Measurements from ENCODE around the gene STAT1.

STAT1 gene

GRCh38 chr2:190959911-190960788 is 53.8 kb downstream of the STAT1 start:
- H3K27ac ChIP-seq (ENCODE audit: low read length): no peak overlapping the region
- no peaks in the 10 kb centered on the region for H3K27me3 ChIP-seq (ENCODE audit: low read depth, low read length)
- H3K4me2 ChIP-seq (ENCODE audit: low read length): no peak overlapping the region
- H3K4me1 ChIP-seq (ENCODE audit: low read length): no peaks in the 10 kb centered on the region; the same call in 1 of the 2 replicates
- H3K4me3 ChIP-seq (ENCODE audit: low read length): no peak overlapping the region
- no peak overlapping the region for H2AFZ ChIP-seq (ENCODE audit: low read depth, low read length)
- no peak for TF ChIP-seq EZH2phosphoT487 (IDR thresholded peaks at IDR 0.05; ENCODE audit: low read depth)
- H3K9ac ChIP-seq (ENCODE audit: low read length): no peak overlapping the region
- no peaks in the 10 kb centered on the region for H4K20me1 ChIP-seq (ENCODE audit: insufficient read depth, low read length)
- peaks cover 34% of the 10 kb centered on the region for H3K36me3 ChIP-seq (replicated peaks; ENCODE audit: low read depth, low read length)
- H3K79me2 ChIP-seq (ENCODE audit: low read length): no peaks in the 10 kb centered on the region
- no peaks in the 10 kb centered on the region for H3K9me3 ChIP-seq (ENCODE audit: insufficient read depth, low read length)

- peaks cover 4% of the 10 kb centered on the region for H3K36me3 ChIP-seq (replicated peaks; ENCODE audit: low read depth, low read length)
- H4K20me1 ChIP-seq (ENCODE audit: insufficient read depth, low read length): no peaks in the 10 kb centered on the region
- no peaks in the 10 kb centered on the region for H3K27me3 ChIP-seq (ENCODE audit: low read depth, low read length)
- no peak overlapping the region for H3K4me2 ChIP-seq (ENCODE audit: low read length)
- H3K79me2 ChIP-seq (ENCODE audit: low read length): no peaks in the 10 kb centered on the region
- TF ChIP-seq CTCF (IDR thresholded peaks at IDR 0.05; ENCODE audit: low read depth, low read length): no peak
- no peak for TF ChIP-seq EZH2phosphoT487 (IDR thresholded peaks at IDR 0.05; ENCODE audit: low read depth)
- H3K4me3 ChIP-seq (ENCODE audit: low read length): no peak overlapping the region
- H2AFZ ChIP-seq (ENCODE audit: low read depth, low read length): no peak overlapping the region
- H3K27ac ChIP-seq (ENCODE audit: low read length): no peak overlapping the region
- H3K9me3 ChIP-seq (ENCODE audit: insufficient read depth, low read length): no peaks in the 10 kb centered on the region
- peaks cover 2% of the 10 kb centered on the region for H3K4me1 ChIP-seq (ENCODE audit: low read length)
- H3K9ac ChIP-seq (ENCODE audit: low read length): no peak overlapping the region
Observed at GRCh38 chr2:190953257-190953656, 60.7 kb downstream of the STAT1 start.

GRCh38 chr2:190950566-190950991 is 63.4 kb downstream of the STAT1 start:
- Histone ChIP-seq H2AFZ (ENCODE audit: low read depth, low read length) (no peak overlapping the region), H4K20me1 (ENCODE audit: insufficient read depth, low read length) (0 out of 2 replicates have a peak, but pooled peaks cover 7% of the 10 kb centered on the region), H3K9me3 (ENCODE audit: insufficient read depth, low read length) (no peaks in the 10 kb centered on the region), H3K27ac (ENCODE audit: low read length) (no peak overlapping the region), H3K79me2 (ENCODE audit: low read length) (no peaks in the 10 kb centered on the region), H3K4me2 (ENCODE audit: low read length) (no peak overlapping the region), H3K9ac (ENCODE audit: low read length) (no peak overlapping the region), H3K4me3 (ENCODE audit: low read length) (no peak overlapping the region), H3K27me3 (ENCODE audit: low read depth, low read length) (no peaks in the 10 kb centered on the region), H3K36me3 (replicated peaks; ENCODE audit: low read depth, low read length) (peaks cover 4% of the 10 kb centered on the region), H3K4me1 (ENCODE audit: low read length) (peaks cover 24% of the 10 kb centered on the region)
- TF ChIP-seq EZH2phosphoT487 (IDR thresholded peaks at IDR 0.05; ENCODE audit: low read depth) (no peak), CTCF (IDR thresholded peaks at IDR 0.05; ENCODE audit: low read depth, low read length) (no peak)

- no peaks in the 10 kb centered on the region for H3K36me3 ChIP-seq (replicated peaks; ENCODE audit: low read depth, low read length)
- TF ChIP-seq CTCF (IDR thresholded peaks at IDR 0.05; ENCODE audit: low read depth, low read length) (no peak), EZH2phosphoT487 (IDR thresholded peaks at IDR 0.05; ENCODE audit: low read depth) (no peak)
- no peak overlapping the region for H3K9ac ChIP-seq (ENCODE audit: low read length)
- peaks cover 24% of the 10 kb centered on the region for H3K4me1 ChIP-seq (ENCODE audit: low read length)
- no peak overlapping the region for H3K4me3 ChIP-seq (ENCODE audit: low read length)
- H4K20me1 ChIP-seq (ENCODE audit: insufficient read depth, low read length): 0 out of 2 replicates have a peak, but pooled peaks cover 7% of the 10 kb centered on the region
- H3K79me2 ChIP-seq (ENCODE audit: low read length): no peaks in the 10 kb centered on the region
- H3K27me3 ChIP-seq (ENCODE audit: low read depth, low read length): no peaks in the 10 kb centered on the region
- no peak overlapping the region for H2AFZ ChIP-seq (ENCODE audit: low read depth, low read length)
- no peak overlapping the region for H3K27ac ChIP-seq (ENCODE audit: low read length)
- H3K4me2 ChIP-seq (ENCODE audit: low read length): no peak overlapping the region
- H3K9me3 ChIP-seq (ENCODE audit: insufficient read depth, low read length): no peaks in the 10 kb centered on the region
Observed at GRCh38 chr2:190948671-190949070, 65.3 kb downstream of the STAT1 start.
